ENCODE results near the gene TLR3.

The TLR3 gene

GRCh38 chr4:186108391-186108790 is 39.4 kb downstream of the TLR3 start:
- TF ChIP-seq CTCF (conservative IDR thresholded peaks at IDR 0.05): no peak
- peak overlapping the region; percentile 94 for H3K27ac ChIP-seq

GRCh38 chr4:186109245-186109644 is 40.3 kb downstream of the TLR3 start:
- TF ChIP-seq CTCF (conservative IDR thresholded peaks at IDR 0.05): no peak
- peak overlapping the region; percentile 94 for H3K27ac ChIP-seq

GRCh38 chr4:186116697-186117096 is 47.7 kb downstream of the TLR3 start:
- no peak overlapping the region for H3K27ac ChIP-seq
- no peak for TF ChIP-seq CTCF (conservative IDR thresholded peaks at IDR 0.05)

GRCh38 chr4:186118582-186118981 is 49.6 kb downstream of the TLR3 start:
- no peak for TF ChIP-seq CTCF (conservative IDR thresholded peaks at IDR 0.05)
- peak overlapping the region; percentile 66 for H3K27ac ChIP-seq

GRCh38 chr4:186121057-186121456 is 52.1 kb downstream of the TLR3 start:
- no peak for TF ChIP-seq CTCF (conservative IDR thresholded peaks at IDR 0.05)
- H3K27ac ChIP-seq: no peak overlapping the region

GRCh38 chr4:186128842-186129241 is 59.9 kb downstream of the TLR3 start:
- H3K27ac ChIP-seq: no peak overlapping the region
- no peak for TF ChIP-seq CTCF (conservative IDR thresholded peaks at IDR 0.05)

- no peak overlapping the region for H3K27ac ChIP-seq
- no peak for TF ChIP-seq CTCF (conservative IDR thresholded peaks at IDR 0.05)
These were observed 63.0 kb downstream of the TLR3 start for GRCh38 chr4:186131935-186132334.
